ENCODE results near the gene OPCML. TPM values are rescaled to one million over a fixed set of nuclear protein-coding genes. Genes with fewer than 3 reads are reported as not detected.
"Not testable (repeated sequence)": the region's sequence is repeated elsewhere in the genome, so short reads cannot be mapped to it uniquely, and the experiment has no call there.

OPCML gene
- total and polyA plus RNA-seq, 7 experiments from 2014 or later, result not detected

DNA sequence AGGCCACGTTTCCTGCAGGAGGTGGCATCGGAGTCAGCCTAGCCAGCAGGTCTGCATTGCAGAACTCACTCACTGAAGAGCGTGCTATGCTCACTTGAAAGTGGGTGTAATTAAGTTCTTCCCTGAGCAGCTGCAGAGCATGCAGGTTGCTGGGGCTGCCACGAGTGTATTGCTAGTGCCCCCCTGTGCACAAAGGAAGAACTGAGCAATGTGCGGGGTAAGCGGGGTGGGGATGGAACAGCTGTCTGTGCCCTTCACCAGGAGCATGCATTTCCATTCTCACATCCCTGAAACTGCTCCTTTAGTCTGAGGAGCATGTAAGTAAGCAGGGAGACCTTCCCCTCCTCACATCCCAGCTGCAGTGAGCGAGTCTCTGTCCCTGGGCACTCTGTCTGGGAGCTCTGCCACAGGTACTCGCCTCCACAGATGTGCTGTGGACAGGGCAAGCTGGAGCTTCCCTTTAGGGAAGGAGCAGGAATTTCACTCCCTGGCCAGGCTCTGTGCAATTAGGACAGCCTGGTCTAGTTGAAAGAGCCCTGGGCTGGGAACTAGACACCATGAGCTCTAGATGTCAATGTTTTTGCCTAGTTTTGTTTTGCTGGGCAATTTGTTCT lies 1130.1 kb downstream of the OPCML start:
- intact Hi-C loops (cut with micrococcal nuclease), result no loop called here
- Histone ChIP-seq H3K9me3 (ENCODE audit: control insufficient read depth in 2 of 3, low read length in 3 of 3) (no peaks in the 10 kb centered on the region), H3K27me3 (ENCODE audit: control insufficient read depth in 2 of 2, insufficient read depth in 2 of 2, low read length in 2 of 2) (no peaks in the 10 kb centered on the region), H3K4me1 (ENCODE audit: control insufficient read depth in 2 of 2, insufficient read depth in 2 of 2, low read length in 2 of 2) (no peaks in the 10 kb centered on the region), H3K4me3 (ENCODE audit: low read length) (no peak overlapping the region), H3K27ac (ENCODE audit: low read depth, low read length) (no peak overlapping the region), H3K36me3 (ENCODE audit: control insufficient read depth in 2 of 3, insufficient read depth in 3 of 3, low read length in 3 of 3) (no peaks in the 10 kb centered on the region)
- ChIA-PET CTCF (interaction anchor here (1.0 kb wide), 1 partner anchor 10 kb away, joined by 4 read pairs; no protein-coding TSS in a partner anchor), POLR2A (no interaction called here)
- no peak overlapping the region for H3K27ac Mint-ChIP-seq
- no peak for DNase-seq
- no peaks in the 10 kb centered on the region for H3K36me3 Mint-ChIP-seq
- no peak for ATAC-seq
- peaks cover 0 to 19% (median 11%) of the 10 kb centered on the region in 5 donors for H3K27me3 Mint-ChIP-seq
- H3K4me3 Mint-ChIP-seq, result no peak overlapping the region
- peaks cover 4 to 17% (median 10%) of the 10 kb centered on the region in 11 donors for H3K9me3 Mint-ChIP-seq
- no peaks in the 10 kb centered on the region for H3K4me1 Mint-ChIP-seq

GRCh38 chr11:132396318-132396717 lies 1136.0 kb downstream of the OPCML start:
- Histone ChIP-seq H3K9me3 (ENCODE audit: control insufficient read depth in 2 of 3, low read length in 3 of 3) (no peaks in the 10 kb centered on the region), H3K36me3 (ENCODE audit: control insufficient read depth in 2 of 3, insufficient read depth in 3 of 3, low read length in 3 of 3) (no peaks in the 10 kb centered on the region), H3K4me1 (ENCODE audit: control insufficient read depth in 2 of 2, insufficient read depth in 2 of 2, low read length in 2 of 2) (no peaks in the 10 kb centered on the region), H3K4me3 (ENCODE audit: low read length) (no peak overlapping the region), H3K27me3 (ENCODE audit: control insufficient read depth in 2 of 2, insufficient read depth in 2 of 2, low read length in 2 of 2) (no peaks in the 10 kb centered on the region), H3K27ac (ENCODE audit: low read depth, low read length) (no peak overlapping the region)
- DNase-seq (no peak), ATAC-seq (no peak)
- Mint-ChIP-seq H3K4me1 (no peaks in the 10 kb centered on the region), H3K36me3 (no peaks in the 10 kb centered on the region), H3K9me3 (peaks cover 3 to 29% (median 15%) of the 10 kb centered on the region in 11 donors), H3K27me3 (peaks cover 0 to 5% (median 0%) of the 10 kb centered on the region in 5 donors), H3K27ac (no peak overlapping the region), H3K4me3 (no peak overlapping the region)
- CTCF ChIA-PET, result no interaction called here
- intact Hi-C loops (cut with micrococcal nuclease), result no loop called here
- POLR2A ChIA-PET, result no interaction called here

- DNase-seq (no peak), ATAC-seq (no peak)
- Histone ChIP-seq H3K4me1 (ENCODE audit: control insufficient read depth in 2 of 2, insufficient read depth in 2 of 2, low read length in 2 of 2) (no peaks in the 10 kb centered on the region), H3K4me3 (ENCODE audit: low read length) (no peak overlapping the region), H3K27ac (ENCODE audit: low read depth, low read length) (no peak overlapping the region), H3K27me3 (ENCODE audit: control insufficient read depth in 2 of 2, insufficient read depth in 2 of 2, low read length in 2 of 2) (no peaks in the 10 kb centered on the region), H3K36me3 (ENCODE audit: control insufficient read depth in 2 of 3, insufficient read depth in 3 of 3, low read length in 3 of 3) (no peaks in the 10 kb centered on the region), H3K9me3 (ENCODE audit: control insufficient read depth in 2 of 3, low read length in 3 of 3) (no peaks in the 10 kb centered on the region)
- no peaks in the 10 kb centered on the region for H3K27me3 Mint-ChIP-seq
- H3K27ac Mint-ChIP-seq, result peak overlapping the region in 1 of 9 donors; percentile 37
- intact Hi-C loops (cut with micrococcal nuclease), result no loop called here
- no peaks in the 10 kb centered on the region for H3K4me1 Mint-ChIP-seq
- ChIA-PET POLR2A (no interaction called here), CTCF (no interaction called here)
- no peak overlapping the region for H3K4me3 Mint-ChIP-seq
- peaks cover 3 to 35% (median 16%) of the 10 kb centered on the region in 11 donors for H3K9me3 Mint-ChIP-seq
- no peaks in the 10 kb centered on the region for H3K36me3 Mint-ChIP-seq
These were observed 1136.9 kb downstream of the OPCML start for GRCh38 chr11:132395434-132395833.

- Mint-ChIP-seq H3K4me1 (no peaks in the 10 kb centered on the region), H3K27ac (no peak overlapping the region), H3K36me3 (peaks cover 0 to 4% (median 0%) of the 10 kb centered on the region in 5 donors), H3K9me3 (peaks cover 0 to 29% (median 11%) of the 10 kb centered on the region in 11 donors), H3K27me3 (no peaks in the 10 kb centered on the region), H3K4me3 (no peak overlapping the region)
- Histone ChIP-seq H3K36me3 (ENCODE audit: control insufficient read depth in 2 of 3, insufficient read depth in 3 of 3, low read length in 3 of 3) (no peaks in the 10 kb centered on the region), H3K27me3 (ENCODE audit: control insufficient read depth in 2 of 2, insufficient read depth in 2 of 2, low read length in 2 of 2) (no peaks in the 10 kb centered on the region), H3K27ac (ENCODE audit: low read depth, low read length) (no peak overlapping the region), H3K4me3 (ENCODE audit: low read length) (no peak overlapping the region), H3K9me3 (ENCODE audit: control insufficient read depth in 2 of 3, low read length in 3 of 3) (no peaks in the 10 kb centered on the region), H3K4me1 (ENCODE audit: control insufficient read depth in 2 of 2, insufficient read depth in 2 of 2, low read length in 2 of 2) (no peaks in the 10 kb centered on the region)
- ATAC-seq, result no peak
- ChIA-PET POLR2A (no interaction called here), CTCF (no interaction called here)
- intact Hi-C loops (cut with micrococcal nuclease), result no loop called here
- DNase-seq, result no peak
These were observed 1152.8 kb downstream of the OPCML start for GRCh38 chr11:132379540-132379939.

DNA sequence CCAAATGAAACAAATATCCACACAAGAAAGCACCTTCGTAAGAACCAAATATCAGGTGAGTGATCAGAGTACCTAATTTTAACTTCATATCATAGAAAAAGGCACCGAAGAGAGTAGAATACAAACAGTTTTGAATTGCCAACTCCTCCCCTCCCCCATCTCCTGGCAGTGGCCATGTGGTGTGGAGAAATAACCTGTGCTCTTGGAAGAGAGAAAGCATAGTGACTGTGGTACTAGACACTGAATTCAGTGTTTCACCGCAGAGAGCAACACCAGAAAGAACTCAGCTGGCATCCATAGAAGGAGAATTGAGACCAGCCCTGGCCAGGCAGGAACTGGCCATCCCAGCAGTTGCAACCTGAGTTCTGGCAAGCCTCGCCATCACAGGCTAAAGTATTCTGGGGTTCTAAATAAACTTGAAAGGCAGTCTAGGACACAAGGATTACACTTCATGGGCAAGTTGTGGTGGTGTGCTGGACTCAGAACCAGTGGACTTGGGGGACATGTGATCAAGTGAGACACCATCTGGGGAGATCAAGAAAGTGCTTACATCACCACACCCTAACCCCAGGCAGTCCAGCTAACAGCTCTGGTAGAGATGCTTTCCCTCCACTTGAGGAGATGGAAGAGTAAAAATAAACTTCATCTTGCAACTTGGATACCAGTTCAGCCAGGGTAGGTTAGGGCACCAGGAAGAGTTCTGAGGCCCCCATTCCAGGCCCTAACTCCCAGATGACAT lies 1158.7 kb downstream of the OPCML start:
- ChIA-PET POLR2A (no interaction called here), CTCF (no interaction called here)
- H3K27me3 ChIP-seq (ENCODE audit: control insufficient read depth in 2 of 2, insufficient read depth in 2 of 2, low read length in 2 of 2), result no peaks in the 10 kb centered on the region
- no peak overlapping the region for H3K27ac ChIP-seq (ENCODE audit: low read depth, low read length)
- no peak overlapping the region for H3K4me3 Mint-ChIP-seq
- peaks cover 0 to 9% (median 3%) of the 10 kb centered on the region in 11 donors for H3K9me3 Mint-ChIP-seq
- H3K9me3 ChIP-seq (ENCODE audit: control insufficient read depth in 2 of 3, low read length in 3 of 3), result no peaks in the 10 kb centered on the region
- H3K4me1 ChIP-seq (ENCODE audit: control insufficient read depth in 2 of 2, insufficient read depth in 2 of 2, low read length in 2 of 2), result no peaks in the 10 kb centered on the region
- no peaks in the 10 kb centered on the region for H3K36me3 Mint-ChIP-seq
- no peaks in the 10 kb centered on the region for H3K36me3 ChIP-seq (ENCODE audit: control insufficient read depth in 2 of 3, insufficient read depth in 3 of 3, low read length in 3 of 3)
- ATAC-seq, result no peak
- no peaks in the 10 kb centered on the region for H3K4me1 Mint-ChIP-seq
- H3K4me3 ChIP-seq (ENCODE audit: low read length), result no peak overlapping the region
- peaks cover 0 to 4% (median 0%) of the 10 kb centered on the region in 5 donors for H3K27me3 Mint-ChIP-seq
- no peak for DNase-seq
- no peak overlapping the region for H3K27ac Mint-ChIP-seq
- intact Hi-C loops (cut with micrococcal nuclease), result no loop called here

DNA sequence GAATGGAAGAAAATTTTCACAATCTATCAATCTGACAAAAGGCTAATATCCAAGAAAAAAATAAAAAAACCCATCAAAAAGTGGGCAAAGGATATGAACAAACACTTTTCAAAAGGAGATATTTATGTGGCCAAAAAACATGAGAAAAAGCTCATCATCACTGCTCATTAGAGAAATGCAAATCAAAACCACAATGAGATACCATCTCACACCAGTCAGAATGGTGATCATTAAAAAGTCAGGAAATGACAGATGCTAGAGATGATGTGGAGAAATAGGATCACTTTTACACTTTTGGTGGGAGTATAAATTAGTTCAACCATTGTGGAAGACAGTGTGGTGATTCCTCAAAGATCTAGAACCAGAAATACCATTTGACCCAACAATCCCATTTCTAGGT lies 1162.2 kb downstream of the OPCML start:
- H3K4me3 Mint-ChIP-seq; H3K36me3 Mint-ChIP-seq; H3K27ac Mint-ChIP-seq; H3K27ac ChIP-seq (ENCODE audit: low read depth, low read length); H3K4me3 ChIP-seq (ENCODE audit: low read length); ATAC-seq; DNase-seq; H3K4me1 ChIP-seq (ENCODE audit: control insufficient read depth in 2 of 2, insufficient read depth in 2 of 2, low read length in 2 of 2); POLR2A ChIA-PET; H3K9me3 ChIP-seq (ENCODE audit: control insufficient read depth in 2 of 3, low read length in 3 of 3); H3K36me3 ChIP-seq (ENCODE audit: control insufficient read depth in 2 of 3, insufficient read depth in 3 of 3, low read length in 3 of 3); intact Hi-C loops (cut with micrococcal nuclease); H3K4me1 Mint-ChIP-seq; H3K27me3 ChIP-seq (ENCODE audit: control insufficient read depth in 2 of 2, insufficient read depth in 2 of 2, low read length in 2 of 2); CTCF ChIA-PET: not testable (repeated sequence)
- H3K27me3 Mint-ChIP-seq, result peaks cover 0 to 10% (median 0%) of the 10 kb centered on the region in 5 donors
- peaks cover 0 to 16% (median 6%) of the 10 kb centered on the region in 11 donors for H3K9me3 Mint-ChIP-seq

- intact Hi-C loops (cut with micrococcal nuclease), result no loop called here
- Histone ChIP-seq H3K27me3 (ENCODE audit: control insufficient read depth in 2 of 2, insufficient read depth in 2 of 2, low read length in 2 of 2) (no peaks in the 10 kb centered on the region), H3K4me1 (ENCODE audit: control insufficient read depth in 2 of 2, insufficient read depth in 2 of 2, low read length in 2 of 2) (no peaks in the 10 kb centered on the region), H3K9me3 (ENCODE audit: control insufficient read depth in 2 of 3, low read length in 3 of 3) (no peaks in the 10 kb centered on the region), H3K36me3 (ENCODE audit: control insufficient read depth in 2 of 3, insufficient read depth in 3 of 3, low read length in 3 of 3) (no peaks in the 10 kb centered on the region), H3K4me3 (ENCODE audit: low read length) (no peak overlapping the region), H3K27ac (ENCODE audit: low read depth, low read length) (no peak overlapping the region)
- POLR2A ChIA-PET, result no interaction called here
- Mint-ChIP-seq H3K4me3 (no peak overlapping the region), H3K9me3 (peaks cover 0 to 22% (median 2%) of the 10 kb centered on the region in 11 donors), H3K4me1 (no peaks in the 10 kb centered on the region), H3K27ac (no peak overlapping the region), H3K36me3 (no peaks in the 10 kb centered on the region), H3K27me3 (peaks cover 0 to 6% (median 0%) of the 10 kb centered on the region in 5 donors)
- DNase-seq (no peak), ATAC-seq (no peak)
- CTCF ChIA-PET, result no interaction called here
These were observed 1165.0 kb downstream of the OPCML start for GRCh38 chr11:132367293-132367692.

Data from naive thymus-derived CD4-positive, alpha-beta T cell (primary cell).